ENCODE measurements around the gene ALG11. TPM values are rescaled to one million over a fixed set of nuclear protein-coding genes. Genes with fewer than 3 reads are reported as not detected.

ALG11 gene
- total and polyA plus RNA-seq, 2 experiments from 2014 or later = 36.9 to 40.1 TPM

GRCh38 chr13:51988988-51989618 is 23.1 kb upstream of the ALG11 start:
- Histone ChIP-seq H3F3A (replicated peaks; ENCODE audit: low read depth) (no peaks in the 10 kb centered on the region), H3K36me3 (ENCODE audit: insufficient read depth) (no peaks in the 10 kb centered on the region), H4K20me1 (replicated peaks; ENCODE audit: insufficient read depth) (no peaks in the 10 kb centered on the region), H3K4me1 (ENCODE audit: insufficient read depth) (no peaks in the 10 kb centered on the region), H2AFZ (no peak overlapping the region), H3K27ac (ENCODE audit: low read depth) (no peak overlapping the region), H3K79me2 (replicated peaks; ENCODE audit: insufficient read depth) (no peaks in the 10 kb centered on the region; the same call in 1 of the 2 replicates), H3K4me3 (no peak overlapping the region), H3K4me2 (no peak overlapping the region), H3K9me2 (ENCODE audit: insufficient read depth) (no peaks in the 10 kb centered on the region), H3K27me3 (ENCODE audit: insufficient read depth) (no peaks in the 10 kb centered on the region)
- no peaks in the 10 kb centered on the region for H3K4me1 Mint-ChIP-seq
- no peak for DNase-seq (ENCODE audit: low spot score)
- no peak overlapping the region for H3K27ac Mint-ChIP-seq
- no peaks in the 10 kb centered on the region; the same call in 1 of the 3 replicates for H3K9me3 Mint-ChIP-seq
- peaks cover 3% of the 10 kb centered on the region for H3K27me3 Mint-ChIP-seq (ENCODE audit: insufficient read depth, low read depth, poor library complexity)
- no peak for ATAC-seq
- no peak overlapping the region for H3K4me3 Mint-ChIP-seq
- TF ChIP-seq JUNB (IDR thresholded peaks at IDR 0.05; ENCODE audit: unreplicated experiment) = no peak
- TF ChIP-seq, protein P1, sequence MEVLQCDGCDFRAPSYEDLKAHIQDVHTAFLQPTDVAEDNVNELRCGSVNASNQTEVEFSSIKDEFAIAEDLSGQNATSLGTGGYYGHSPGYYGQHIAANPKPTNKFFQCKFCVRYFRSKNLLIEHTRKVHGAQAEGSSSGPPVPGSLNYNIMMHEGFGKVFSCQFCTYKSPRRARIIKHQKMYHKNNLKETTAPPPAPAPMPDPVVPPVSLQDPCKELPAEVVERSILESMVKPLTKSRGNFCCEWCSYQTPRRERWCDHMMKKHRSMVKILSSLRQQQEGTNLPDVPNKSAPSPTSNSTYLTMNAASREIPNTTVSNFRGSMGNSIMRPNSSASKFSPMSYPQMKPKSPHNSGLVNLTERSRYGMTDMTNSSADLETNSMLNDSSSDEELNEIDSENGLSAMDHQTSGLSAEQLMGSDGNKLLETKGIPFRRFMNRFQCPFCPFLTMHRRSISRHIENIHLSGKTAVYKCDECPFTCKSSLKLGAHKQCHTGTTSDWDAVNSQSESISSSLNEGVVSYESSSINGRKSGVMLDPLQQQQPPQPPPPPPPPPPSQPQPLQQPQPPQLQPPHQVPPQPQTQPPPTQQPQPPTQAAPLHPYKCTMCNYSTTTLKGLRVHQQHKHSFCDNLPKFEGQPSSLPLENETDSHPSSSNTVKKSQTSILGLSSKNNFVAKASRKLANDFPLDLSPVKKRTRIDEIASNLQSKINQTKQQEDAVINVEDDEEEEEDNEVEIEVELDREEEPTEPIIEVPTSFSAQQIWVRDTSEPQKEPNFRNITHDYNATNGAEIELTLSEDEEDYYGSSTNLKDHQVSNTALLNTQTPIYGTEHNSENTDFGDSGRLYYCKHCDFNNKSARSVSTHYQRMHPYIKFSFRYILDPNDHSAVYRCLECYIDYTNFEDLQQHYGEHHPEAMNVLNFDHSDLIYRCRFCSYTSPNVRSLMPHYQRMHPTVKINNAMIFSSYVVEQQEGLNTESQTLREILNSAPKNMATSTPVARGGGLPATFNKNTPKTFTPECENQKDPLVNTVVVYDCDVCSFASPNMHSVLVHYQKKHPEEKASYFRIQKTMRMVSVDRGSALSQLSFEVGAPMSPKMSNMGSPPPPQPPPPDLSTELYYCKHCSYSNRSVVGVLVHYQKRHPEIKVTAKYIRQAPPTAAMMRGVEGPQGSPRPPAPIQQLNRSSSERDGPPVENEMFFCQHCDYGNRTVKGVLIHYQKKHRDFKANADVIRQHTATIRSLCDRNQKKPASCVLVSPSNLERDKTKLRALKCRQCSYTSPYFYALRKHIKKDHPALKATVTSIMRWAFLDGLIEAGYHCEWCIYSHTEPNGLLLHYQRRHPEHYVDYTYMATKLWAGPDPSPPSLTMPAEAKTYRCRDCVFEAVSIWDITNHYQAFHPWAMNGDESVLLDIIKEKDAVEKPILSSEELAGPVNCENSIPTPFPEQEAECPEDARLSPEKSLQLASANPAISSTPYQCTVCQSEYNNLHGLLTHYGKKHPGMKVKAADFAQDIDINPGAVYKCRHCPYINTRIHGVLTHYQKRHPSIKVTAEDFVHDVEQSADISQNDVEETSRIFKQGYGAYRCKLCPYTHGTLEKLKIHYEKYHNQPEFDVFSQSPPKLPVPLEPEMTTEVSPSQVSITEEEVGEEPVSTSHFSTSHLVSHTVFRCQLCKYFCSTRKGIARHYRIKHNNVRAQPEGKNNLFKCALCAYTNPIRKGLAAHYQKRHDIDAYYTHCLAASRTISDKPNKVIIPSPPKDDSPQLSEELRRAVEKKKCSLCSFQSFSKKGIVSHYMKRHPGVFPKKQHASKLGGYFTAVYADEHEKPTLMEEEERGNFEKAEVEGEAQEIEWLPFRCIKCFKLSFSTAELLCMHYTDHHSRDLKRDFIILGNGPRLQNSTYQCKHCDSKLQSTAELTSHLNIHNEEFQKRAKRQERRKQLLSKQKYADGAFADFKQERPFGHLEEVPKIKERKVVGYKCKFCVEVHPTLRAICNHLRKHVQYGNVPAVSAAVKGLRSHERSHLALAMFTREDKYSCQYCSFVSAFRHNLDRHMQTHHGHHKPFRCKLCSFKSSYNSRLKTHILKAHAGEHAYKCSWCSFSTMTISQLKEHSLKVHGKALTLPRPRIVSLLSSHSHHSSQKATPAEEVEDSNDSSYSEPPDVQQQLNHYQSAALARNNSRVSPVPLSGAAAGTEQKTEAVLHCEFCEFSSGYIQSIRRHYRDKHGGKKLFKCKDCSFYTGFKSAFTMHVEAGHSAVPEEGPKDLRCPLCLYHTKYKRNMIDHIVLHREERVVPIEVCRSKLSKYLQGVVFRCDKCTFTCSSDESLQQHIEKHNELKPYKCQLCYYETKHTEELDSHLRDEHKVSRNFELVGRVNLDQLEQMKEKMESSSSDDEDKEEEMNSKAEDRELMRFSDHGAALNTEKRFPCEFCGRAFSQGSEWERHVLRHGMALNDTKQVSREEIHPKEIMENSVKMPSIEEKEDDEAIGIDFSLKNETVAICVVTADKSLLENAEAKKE (CRISPR knock-in tag; IDR thresholded peaks at IDR 0.05) = no peak
- no peak for TF ChIP-seq CREB1 (CRISPR knock-in tag; IDR thresholded peaks at IDR 0.05; ENCODE audit: low read depth)
- no peak for TF ChIP-seq NANOG (IDR thresholded peaks at IDR 0.05; ENCODE audit: borderline replicate concordance)
- TF ChIP-seq ETS1 (IDR thresholded peaks at IDR 0.05) = no peak
- H3K36me3 Mint-ChIP-seq (ENCODE audit: low read depth) = no peaks in the 10 kb centered on the region
